ENCODE measurements around the gene IL12RB2. TPM values are rescaled to one million over a fixed set of nuclear protein-coding genes. Genes with fewer than 3 reads are reported as not detected.
A peak's percentile ranks its signal among the peaks of the same experiment; 100 is the strongest.
"Not testable (repeated sequence)": the region's sequence is repeated elsewhere in the genome, so short reads cannot be mapped to it uniquely, and the experiment has no call there.

IL12RB2 gene
- total and polyA plus RNA-seq, 4 experiments from 2014 or later, result 3.6 to 7.3 (median 4.8) TPM

- POLR2A ChIA-PET (ENCODE audit: partially characterized antibody), result no interaction called here
- H3K4me3 Mint-ChIP-seq, result no peak overlapping the region
Measured at GRCh38 chr1:67405473-67406245, 98.0 kb downstream of the IL12RB2 start.

DNA sequence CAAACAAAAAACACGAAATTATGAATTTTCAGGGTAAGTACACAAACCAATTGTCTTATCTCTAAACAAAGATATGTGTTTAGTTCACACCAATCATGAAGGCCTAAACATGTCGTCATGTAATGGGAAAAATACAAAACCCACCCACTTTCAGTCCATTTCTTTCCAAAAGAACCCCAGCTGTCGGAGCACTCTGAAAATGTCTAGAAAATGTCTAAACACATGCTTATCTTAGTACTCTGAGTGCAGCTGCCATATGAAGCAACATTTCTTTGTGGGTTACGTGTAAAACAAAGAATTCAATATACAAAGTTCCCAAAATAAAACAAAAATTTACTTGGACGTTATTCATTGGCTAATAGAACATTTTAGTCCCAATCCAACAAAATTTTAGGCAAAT, 99.8 kb downstream of the IL12RB2 start:
- H3K36me3 Mint-ChIP-seq, result peaks cover 13 to 31% of the 10 kb centered on the region in 2 donors
- no peaks in the 10 kb centered on the region for H3K9me3 ChIP-seq (ENCODE audit: control insufficient read depth in 1 of 2, low read length in 2 of 2)
- ChIA-PET POLR2A (ENCODE audit: partially characterized antibody) (no interaction called here), CTCF (ENCODE audit: partially characterized antibody) (interaction anchor here (1.1 kb wide), 1 partner anchor 14 kb away, joined by 3 read pairs; no protein-coding TSS in a partner anchor)
- peaks cover 0 to 10% (median 3%) of the 10 kb centered on the region in 4 donors for H3K4me1 Mint-ChIP-seq
- no peaks in the 10 kb centered on the region for H3K9me3 Mint-ChIP-seq
- H3K27me3 Mint-ChIP-seq, result no peaks in the 10 kb centered on the region
- H3K27ac ChIP-seq (ENCODE audit: low read depth, low read length), result no peak overlapping the region
- no peaks in the 10 kb centered on the region for H3K27me3 ChIP-seq (ENCODE audit: insufficient read depth, low read length)
- H3K36me3 ChIP-seq (ENCODE audit: insufficient read depth, low read length), result peaks cover 10% of the 10 kb centered on the region
- H3K27ac Mint-ChIP-seq, result no peak overlapping the region
- no peak overlapping the region for H3K4me3 ChIP-seq (ENCODE audit: low read length in 2 of 2)
- H3K4me3 Mint-ChIP-seq, result no peak overlapping the region
- intact Hi-C loops (cut with micrococcal nuclease), result no loop called here
- no peak for DNase-seq
- no peaks in the 10 kb centered on the region for H3K4me1 ChIP-seq (ENCODE audit: insufficient read depth, low read length)

More at GRCh38 chr1:67405473-67406245, 98.0 kb downstream of the IL12RB2 start:
- H3K9me3 Mint-ChIP-seq, result no peaks in the 10 kb centered on the region
- peaks cover 6 to 18% of the 10 kb centered on the region in 2 donors for H3K36me3 Mint-ChIP-seq
- Histone ChIP-seq H3K4me1 (ENCODE audit: insufficient read depth, low read length) (no peaks in the 10 kb centered on the region), H3K4me3 (ENCODE audit: low read length in 2 of 2) (no peak overlapping the region), H3K27me3 (ENCODE audit: insufficient read depth, low read length) (no peaks in the 10 kb centered on the region), H3K27ac (ENCODE audit: low read depth, low read length) (no peak overlapping the region), H3K36me3 (ENCODE audit: insufficient read depth, low read length) (no peaks in the 10 kb centered on the region), H3K9me3 (ENCODE audit: control insufficient read depth in 1 of 2, low read length in 2 of 2) (no peaks in the 10 kb centered on the region)
- DNase-seq, result no peak
- H3K27me3 Mint-ChIP-seq, result no peaks in the 10 kb centered on the region
- intact Hi-C loops (cut with micrococcal nuclease), result no loop called here
- peak overlapping the region in 3 of 7 donors; percentile 57 to 74 (median 68) for H3K27ac Mint-ChIP-seq
- peaks cover 0 to 10% (median 4%) of the 10 kb centered on the region in 4 donors for H3K4me1 Mint-ChIP-seq
- CTCF ChIA-PET (ENCODE audit: partially characterized antibody), result interaction anchor here (0.5 kb wide), 1 partner anchor 13 kb away, joined by 3 read pairs; no protein-coding TSS in a partner anchor

DNA sequence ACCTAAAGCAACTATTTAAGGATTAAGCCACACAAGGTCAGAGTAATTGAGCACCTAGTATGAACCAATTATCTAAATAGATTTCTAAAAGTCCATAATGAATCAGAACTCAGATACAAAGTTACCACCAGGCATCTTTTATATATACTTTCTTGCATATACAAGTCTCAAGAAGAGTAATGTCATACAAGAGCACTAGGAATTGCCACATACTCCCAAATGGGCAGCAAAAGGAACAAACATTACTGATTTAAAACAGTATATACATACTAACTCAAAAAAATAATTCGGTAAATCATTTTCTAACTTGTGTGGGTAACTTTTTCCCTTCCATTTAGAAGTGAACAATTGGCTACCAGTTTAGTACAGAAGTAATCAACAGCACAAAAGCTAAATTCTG, 100.5 kb downstream of the IL12RB2 start:
- Histone ChIP-seq H3K4me1 (ENCODE audit: insufficient read depth, low read length) (no peaks in the 10 kb centered on the region), H3K27me3 (ENCODE audit: insufficient read depth, low read length) (no peaks in the 10 kb centered on the region), H3K36me3 (ENCODE audit: insufficient read depth, low read length) (peaks cover 14% of the 10 kb centered on the region), H3K9me3 (ENCODE audit: control insufficient read depth in 1 of 2, low read length in 2 of 2) (no peaks in the 10 kb centered on the region), H3K27ac (ENCODE audit: low read depth, low read length) (no peak overlapping the region), H3K4me3 (ENCODE audit: low read length in 2 of 2) (no peak overlapping the region)
- Mint-ChIP-seq H3K9me3 (no peaks in the 10 kb centered on the region), H3K4me3 (no peak overlapping the region), H3K36me3 (peaks cover 13 to 35% of the 10 kb centered on the region in 2 donors), H3K27me3 (no peaks in the 10 kb centered on the region), H3K4me1 (peaks cover 0 to 10% (median 3%) of the 10 kb centered on the region in 4 donors), H3K27ac (peak overlapping the region in 2 of 7 donors; percentile 34 to 85)
- CTCF ChIA-PET (ENCODE audit: partially characterized antibody), result interaction anchor here (0.7 to 1.1 kb wide), 2 partner anchors 11 to 15 kb away, joined by 3 read pairs; no protein-coding TSS in a partner anchor
- POLR2A ChIA-PET (ENCODE audit: partially characterized antibody), result no interaction called here
- no peak for DNase-seq
- intact Hi-C loops (cut with micrococcal nuclease), result no loop called here

- POLR2A ChIA-PET (ENCODE audit: partially characterized antibody); H3K27me3 Mint-ChIP-seq: not testable (repeated sequence)
- peaks cover 42 to 76% of the 10 kb centered on the region in 2 donors for H3K36me3 Mint-ChIP-seq
Measured at GRCh38 chr1:67413101-67413500, 105.4 kb downstream of the IL12RB2 start.

DNA sequence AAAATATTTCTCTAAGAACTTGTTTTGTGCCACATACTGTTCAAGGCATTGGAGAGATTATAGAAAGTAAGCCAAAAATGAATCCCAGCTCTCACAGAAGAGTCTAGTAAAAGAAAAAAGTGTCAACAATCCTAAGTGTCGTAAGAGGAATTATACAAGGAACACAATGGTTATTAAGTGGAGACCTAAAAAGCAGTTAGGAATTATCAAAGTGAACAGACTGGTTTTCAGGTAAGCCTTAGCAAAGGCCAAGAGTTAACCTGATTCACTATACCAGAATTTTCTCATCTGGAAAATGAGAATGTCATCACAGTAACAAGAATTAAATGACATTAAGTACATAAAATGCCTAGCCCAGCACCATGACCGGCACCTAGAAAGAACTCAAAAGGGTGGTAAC, 106.9 kb downstream of the IL12RB2 start:
- ChIA-PET CTCF (ENCODE audit: partially characterized antibody) (no interaction called here), POLR2A (ENCODE audit: partially characterized antibody) (no interaction called here)
- Mint-ChIP-seq H3K9me3 (no peaks in the 10 kb centered on the region), H3K4me3 (no peak overlapping the region), H3K27me3 (no peaks in the 10 kb centered on the region), H3K4me1 (peaks cover 15 to 40% (median 25%) of the 10 kb centered on the region in 4 donors), H3K27ac (peak overlapping the region in 3 of 7 donors; percentile 17 to 71 (median 17)), H3K36me3 (peaks cover 49 to 84% of the 10 kb centered on the region in 2 donors)
- intact Hi-C loops (cut with micrococcal nuclease), result no loop called here
- no peak overlapping the region for H3K4me3 ChIP-seq (ENCODE audit: low read length in 2 of 2)
- no peaks in the 10 kb centered on the region for H3K27me3 ChIP-seq (ENCODE audit: insufficient read depth, low read length)
- peaks cover 18% of the 10 kb centered on the region for H3K4me1 ChIP-seq (ENCODE audit: insufficient read depth, low read length)
- no peak overlapping the region for H3K27ac ChIP-seq (ENCODE audit: low read depth, low read length)
- H3K9me3 ChIP-seq (ENCODE audit: control insufficient read depth in 1 of 2, low read length in 2 of 2), result no peaks in the 10 kb centered on the region
- no peak for DNase-seq
- H3K36me3 ChIP-seq (ENCODE audit: insufficient read depth, low read length), result peaks cover 65% of the 10 kb centered on the region

More at GRCh38 chr1:67413101-67413500, 105.4 kb downstream of the IL12RB2 start:
- H3K4me3 Mint-ChIP-seq; intact Hi-C loops (cut with micrococcal nuclease); H3K27me3 ChIP-seq (ENCODE audit: insufficient read depth, low read length); DNase-seq; H3K9me3 Mint-ChIP-seq; H3K4me3 ChIP-seq (ENCODE audit: low read length in 2 of 2); H3K27ac ChIP-seq (ENCODE audit: low read depth, low read length); H3K27ac Mint-ChIP-seq; H3K4me1 ChIP-seq (ENCODE audit: insufficient read depth, low read length); H3K9me3 ChIP-seq (ENCODE audit: control insufficient read depth in 1 of 2, low read length in 2 of 2): not testable (repeated sequence)
- H3K36me3 ChIP-seq (ENCODE audit: insufficient read depth, low read length), result peaks cover 52% of the 10 kb centered on the region
- H3K4me1 Mint-ChIP-seq, result peaks cover 8 to 30% (median 16%) of the 10 kb centered on the region in 4 donors
- CTCF ChIA-PET (ENCODE audit: partially characterized antibody), result interaction anchor here (1.2 kb wide), 1 partner anchor 16 kb away, joined by 4 read pairs; no protein-coding TSS in a partner anchor

- Mint-ChIP-seq H3K27me3 (no peaks in the 10 kb centered on the region), H3K9me3 (no peaks in the 10 kb centered on the region), H3K36me3 (peaks cover 54 to 84% of the 10 kb centered on the region in 2 donors), H3K4me1 (peaks cover 20 to 45% (median 30%) of the 10 kb centered on the region in 4 donors), H3K27ac (peak overlapping the region in 3 of 7 donors; percentile 17 to 65 (median 22)), H3K4me3 (no peak overlapping the region)
- peaks cover 22% of the 10 kb centered on the region for H3K4me1 ChIP-seq (ENCODE audit: insufficient read depth, low read length)
- peaks cover 69% of the 10 kb centered on the region for H3K36me3 ChIP-seq (ENCODE audit: insufficient read depth, low read length)
- H3K27me3 ChIP-seq (ENCODE audit: insufficient read depth, low read length), result no peaks in the 10 kb centered on the region
- ChIA-PET CTCF (ENCODE audit: partially characterized antibody) (no interaction called here), POLR2A (ENCODE audit: partially characterized antibody) (interaction anchor here (2.2 to 3.3 kb wide), 2 partner anchors 13 to 15 kb away, joined by 6 to 15 read pairs; partner anchors contain the start of gene SERBP1)
- no peak overlapping the region for H3K4me3 ChIP-seq (ENCODE audit: low read length in 2 of 2)
- H3K9me3 ChIP-seq (ENCODE audit: control insufficient read depth in 1 of 2, low read length in 2 of 2), result no peaks in the 10 kb centered on the region
- no peak overlapping the region for H3K27ac ChIP-seq (ENCODE audit: low read depth, low read length)
- no peak for DNase-seq
- intact Hi-C loops (cut with micrococcal nuclease), result no loop called here
Measured at GRCh38 chr1:67415041-67415440, 107.4 kb downstream of the IL12RB2 start.

DNA sequence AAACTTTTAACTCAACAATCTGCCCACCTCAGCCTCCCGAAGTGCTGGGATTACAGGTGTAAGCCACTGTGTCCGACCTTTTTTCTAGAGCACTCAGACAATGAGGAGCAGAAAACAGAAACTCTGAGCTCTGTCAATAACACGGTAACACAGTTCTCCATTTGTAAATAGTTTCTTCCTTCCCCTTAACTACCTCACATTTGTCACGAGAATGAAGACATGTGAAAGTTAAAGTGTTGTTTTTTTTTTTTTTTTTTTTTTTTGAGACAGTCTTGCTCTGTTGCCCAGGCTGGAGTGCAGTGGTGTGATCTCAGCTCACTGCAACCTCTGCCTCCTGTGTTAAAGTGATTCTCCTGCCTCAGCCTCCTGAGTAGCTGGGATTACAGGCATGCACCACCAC, 110.1 kb downstream of the IL12RB2 start:
- H3K4me3 Mint-ChIP-seq; H3K9me3 Mint-ChIP-seq; H3K27ac ChIP-seq (ENCODE audit: low read depth, low read length); DNase-seq; intact Hi-C loops (cut with micrococcal nuclease); H3K27me3 ChIP-seq (ENCODE audit: insufficient read depth, low read length); H3K27me3 Mint-ChIP-seq; H3K9me3 ChIP-seq (ENCODE audit: control insufficient read depth in 1 of 2, low read length in 2 of 2); H3K4me3 ChIP-seq (ENCODE audit: low read length in 2 of 2): not testable (repeated sequence)
- ChIA-PET POLR2A (ENCODE audit: partially characterized antibody) (interaction anchor here (3.3 kb wide), 1 partner anchor 12 kb away, joined by 15 read pairs; the partner anchor contains the start of gene SERBP1), CTCF (ENCODE audit: partially characterized antibody) (interaction anchor here (1.0 kb wide), 1 partner anchor 71 kb away, joined by 3 read pairs; no protein-coding TSS in a partner anchor)
- Mint-ChIP-seq H3K36me3 (peaks cover 59 to 90% of the 10 kb centered on the region in 2 donors), H3K27ac (peak overlapping the region in 3 of 7 donors; percentile 8 to 59 (median 50)), H3K4me1 (peaks cover 31 to 67% (median 50%) of the 10 kb centered on the region in 4 donors)
- H3K36me3 ChIP-seq (ENCODE audit: insufficient read depth, low read length), result peaks cover 84% of the 10 kb centered on the region
- H3K4me1 ChIP-seq (ENCODE audit: insufficient read depth, low read length), result peaks cover 37% of the 10 kb centered on the region
